GM12874 (cell line): ENCODE measurements around the gene PDZRN4.

Experiments
- TF ChIP-seq, protein P1 (sequence below): IDR thresholded peaks from 2 replicates; pipeline ENCODE4 v1.5.1; 2011; ENCODE audit warnings: low read depth, mild to moderate bottlenecking, control low read depth, low read length, moderate library complexity; ENCODE audit not compliant: insufficient read depth

Gene PDZRN4

GRCh38 chr12:41441180-41441579 is 253.1 kb downstream of the PDZRN4 start:
- TF ChIP-seq, protein P1, sequence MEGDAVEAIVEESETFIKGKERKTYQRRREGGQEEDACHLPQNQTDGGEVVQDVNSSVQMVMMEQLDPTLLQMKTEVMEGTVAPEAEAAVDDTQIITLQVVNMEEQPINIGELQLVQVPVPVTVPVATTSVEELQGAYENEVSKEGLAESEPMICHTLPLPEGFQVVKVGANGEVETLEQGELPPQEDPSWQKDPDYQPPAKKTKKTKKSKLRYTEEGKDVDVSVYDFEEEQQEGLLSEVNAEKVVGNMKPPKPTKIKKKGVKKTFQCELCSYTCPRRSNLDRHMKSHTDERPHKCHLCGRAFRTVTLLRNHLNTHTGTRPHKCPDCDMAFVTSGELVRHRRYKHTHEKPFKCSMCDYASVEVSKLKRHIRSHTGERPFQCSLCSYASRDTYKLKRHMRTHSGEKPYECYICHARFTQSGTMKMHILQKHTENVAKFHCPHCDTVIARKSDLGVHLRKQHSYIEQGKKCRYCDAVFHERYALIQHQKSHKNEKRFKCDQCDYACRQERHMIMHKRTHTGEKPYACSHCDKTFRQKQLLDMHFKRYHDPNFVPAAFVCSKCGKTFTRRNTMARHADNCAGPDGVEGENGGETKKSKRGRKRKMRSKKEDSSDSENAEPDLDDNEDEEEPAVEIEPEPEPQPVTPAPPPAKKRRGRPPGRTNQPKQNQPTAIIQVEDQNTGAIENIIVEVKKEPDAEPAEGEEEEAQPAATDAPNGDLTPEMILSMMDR, result no peak

DNA sequence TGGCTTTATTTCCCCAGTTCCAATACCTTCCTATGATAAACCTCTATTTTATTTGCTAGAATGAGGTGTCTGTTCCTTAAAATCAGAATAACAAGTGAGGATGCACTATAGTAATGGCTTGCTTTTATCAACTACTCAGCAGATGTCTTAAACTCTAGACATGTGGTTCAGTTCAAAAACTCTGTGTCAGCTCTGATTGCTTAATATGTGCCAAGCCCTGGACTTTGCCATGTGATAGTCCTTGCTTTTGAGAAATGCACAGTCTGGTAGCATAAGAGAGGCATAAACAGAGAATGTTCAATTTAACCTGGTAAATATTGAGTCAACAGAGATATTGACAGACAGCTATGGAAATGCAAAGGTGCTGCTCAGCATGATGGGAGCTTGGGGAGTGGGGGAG is 254.8 kb downstream of the PDZRN4 start:
- TF ChIP-seq, protein P1, result no peak

- TF ChIP-seq, protein P1, result no peak
Measured at GRCh38 chr12:41443690-41444089, 255.6 kb downstream of the PDZRN4 start.

DNA sequence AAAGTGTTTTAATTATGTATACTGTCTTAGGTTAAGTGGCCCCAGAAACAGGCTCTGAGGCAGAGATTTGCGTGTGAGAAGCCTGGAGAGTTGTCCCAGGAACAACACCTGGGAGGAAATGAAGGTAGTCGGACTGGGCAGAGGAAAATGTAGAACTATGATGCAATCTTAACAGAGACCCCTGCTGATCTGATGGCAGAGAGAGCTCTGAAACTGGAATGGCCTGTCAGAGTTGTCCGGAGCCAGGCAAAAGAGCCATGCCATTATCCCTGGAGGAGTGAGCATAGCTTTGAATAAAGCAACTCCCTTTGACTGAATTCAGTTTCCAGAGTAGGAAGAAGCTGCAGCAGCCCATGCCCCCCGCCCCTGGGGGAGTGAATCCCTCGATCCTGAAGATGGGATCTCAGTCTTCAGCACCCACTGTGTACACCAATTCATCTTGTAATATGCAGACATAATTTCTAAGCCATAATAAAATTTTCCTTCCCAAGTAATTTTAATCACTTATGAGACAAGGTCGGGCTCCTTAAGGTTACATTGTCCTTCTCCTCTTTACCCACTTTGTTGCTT is 264.8 kb downstream of the PDZRN4 start:
- TF ChIP-seq, protein P1, result no peak

DNA sequence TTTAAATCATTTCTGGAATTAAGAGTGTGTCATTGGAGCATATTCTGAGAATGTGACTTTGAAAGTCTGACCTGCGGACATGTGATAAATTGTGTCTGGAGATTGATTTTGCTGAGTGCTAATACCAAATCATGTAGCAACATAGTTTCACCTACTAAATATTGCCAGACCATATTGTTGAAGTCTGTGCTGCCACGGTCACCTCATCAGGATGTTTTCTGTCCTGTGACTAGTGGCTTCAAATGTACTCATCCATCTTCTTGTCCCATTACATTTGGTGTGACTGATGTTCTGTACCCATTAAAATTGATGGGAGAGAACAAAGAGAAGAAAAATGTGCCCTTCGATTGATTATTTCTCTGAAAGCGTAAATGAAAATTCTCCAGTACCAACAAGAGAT is 265.3 kb downstream of the PDZRN4 start:
- TF ChIP-seq, protein P1, result no peak

- TF ChIP-seq, protein P1, result no peak
Measured at GRCh38 chr12:41459111-41459905, 271.2 kb downstream of the PDZRN4 start.

- TF ChIP-seq, protein P1, result no peak
Measured at GRCh38 chr12:41459906-41460214, 271.7 kb downstream of the PDZRN4 start.
